HG02885 (cell line): ENCODE data around the gene SUCNR1.
A peak's percentile ranks its signal among the peaks of the same experiment; 100 is the strongest.

Source experiments
- ATAC-seq: cut with Tn5 transposase; IDR thresholded peaks from one replicate; pipeline ENCODE4 v1.9.1; 2021; ENCODE audit warnings: mild to moderate bottlenecking; ENCODE audit not compliant: unreplicated experiment, poor library complexity

SUCNR1 gene

GRCh38 chr3:151899996-151900395, 26.6 kb downstream of the SUCNR1 start:
- ATAC-seq: no peak

- ATAC-seq: no peak
Measured at GRCh38 chr3:151900460-151900859, 27.0 kb downstream of the SUCNR1 start.

GRCh38 chr3:151900884-151901643, 27.6 kb downstream of the SUCNR1 start:
- no peak for ATAC-seq

GRCh38 chr3:151901644-151902285, 28.3 kb downstream of the SUCNR1 start:
- ATAC-seq: no peak

GRCh38 chr3:151903501-151903991, 30.1 kb downstream of the SUCNR1 start:
- no peak for ATAC-seq

GRCh38 chr3:151905647-151906046, 32.2 kb downstream of the SUCNR1 start:
- ATAC-seq: no peak

GRCh38 chr3:151906751-151907150, 33.3 kb downstream of the SUCNR1 start:
- no peak for ATAC-seq

- ATAC-seq: no peak
Measured at GRCh38 chr3:151908399-151908798, 35.0 kb downstream of the SUCNR1 start.

- ATAC-seq: no peak
Measured at GRCh38 chr3:151909681-151910405, 36.4 kb downstream of the SUCNR1 start.

- ATAC-seq: no peak
Measured at GRCh38 chr3:151911462-151911861, 38.0 kb downstream of the SUCNR1 start.

- no peak for ATAC-seq
Measured at GRCh38 chr3:151912028-151912427, 38.6 kb downstream of the SUCNR1 start.

GRCh38 chr3:151916781-151917180, 43.3 kb downstream of the SUCNR1 start:
- no peak for ATAC-seq

- peak; percentile 75 for ATAC-seq
Measured at GRCh38 chr3:151918253-151919029, 45.0 kb downstream of the SUCNR1 start.

GRCh38 chr3:151919030-151919328, 45.5 kb downstream of the SUCNR1 start:
- ATAC-seq: no peak

- no peak for ATAC-seq
Measured at GRCh38 chr3:151919446-151919845, 46.0 kb downstream of the SUCNR1 start.

- no peak for ATAC-seq
Measured at GRCh38 chr3:151923901-151924300, 50.5 kb downstream of the SUCNR1 start.

- no peak for ATAC-seq
Measured at GRCh38 chr3:151924753-151925152, 51.3 kb downstream of the SUCNR1 start.

- no peak for ATAC-seq
Measured at GRCh38 chr3:151925419-151925818, 52.0 kb downstream of the SUCNR1 start.

GRCh38 chr3:151925876-151926275, 52.4 kb downstream of the SUCNR1 start:
- no peak for ATAC-seq

GRCh38 chr3:151926956-151927355, 53.5 kb downstream of the SUCNR1 start:
- no peak for ATAC-seq
